GM12878 (cell line): ENCODE results near the gene ZNF17. TPM values are rescaled to one million over a fixed set of nuclear protein-coding genes. Genes with fewer than 3 reads are reported as not detected.
A peak's percentile ranks its signal among the peaks of the same experiment; 100 is the strongest.

Experiments used
- IKZF2 ChIP-seq, 2 experiments: fragments of 450-650 bp; IDR thresholded peaks; 2 replicates each; pipeline ENCODE4 v1.6.1; 2017; ENCODE audit warnings: mild to moderate bottlenecking in 2 of 2, moderate library complexity in 2 of 2
- JUNB ChIP-seq: IDR thresholded peaks from 2 replicates; pipeline ENCODE4 v1.6.1; 2016; ENCODE audit warnings: antibody characterized with exemption, mild to moderate bottlenecking
- KDM1A ChIP-seq: fragments of 200-600 bp; sonication (generic); IDR thresholded peaks from 2 replicates; pipeline ENCODE4 v1.6.1; 2016; ENCODE audit warnings: borderline replicate concordance
- NFIC ChIP-seq: IDR thresholded peaks from 2 replicates; pipeline ENCODE4 v1.6.1; 2012; ENCODE audit warnings: low read depth, mild to moderate bottlenecking, inconsistent platforms, low read length, moderate library complexity
- POLR2A ChIP-seq: IDR thresholded peaks from 2 replicates; pipeline ENCODE4 v1.6.1; 2011; ENCODE audit warnings: low read depth, mild to moderate bottlenecking, low read length
- SMAD5 ChIP-seq: IDR thresholded peaks from 2 replicates; pipeline ENCODE4 v1.6.1; 2016; ENCODE audit warnings: antibody characterized with exemption, low read depth
- SMC3 ChIP-seq: IDR thresholded peaks from 2 replicates; pipeline ENCODE4 v1.6.1; 2011; ENCODE audit warnings: low read length, improper control_type of control experiment, borderline replicate concordance
- YY1 ChIP-seq: IDR thresholded peaks from 2 replicates; pipeline ENCODE4 v1.6.1; 2011; ENCODE audit warnings: low read depth, mild to moderate bottlenecking, low read length
- ZNF217 ChIP-seq: fragments of 450-650 bp; IDR thresholded peaks from 2 replicates; pipeline ENCODE4 v1.6.1; 2017; ENCODE audit warnings: antibody characterized with exemption, mild to moderate bottlenecking
- ZZZ3 ChIP-seq: IDR thresholded peaks from 2 replicates; pipeline ENCODE4 v1.6.1; 2011; ENCODE audit warnings: low read depth; ENCODE audit not compliant: control insufficient read depth, insufficient read length
- polyA plus RNA-seq, 11 experiments: library from polyadenylated mRNA; depleted of rRNA in 4 of 11; unstranded in 6 of 11; stranded (reverse) in 5 of 11; fragments of >200 nt; fragmentation: Nextera tagmentation in 4 of 11; fragmentation: Illumina TruSeq in 1 of 11; extraction: Ambion mirVana in 4 of 11; extraction: Trizol in 1 of 11; gene quantifications; 1 replicate in 1 of 11; 2 replicates in 10 of 11; pipeline versions ENCODE4 v1.2.1 to v1.2.3, GENCODE V29; 2011 to 2016; ENCODE audit warnings: inconsistent platforms in 2 of 11, missing spikeins in 2 of 11, low read depth in 1 of 11
- total RNA-seq, 4 experiments: library from RNA; depleted of rRNA in 3 of 4; stranded (reverse); fragments of >200 nt in 3 of 4; fragmentation: Illumina TruSeq in 1 of 4; extraction: Trizol in 1 of 4; gene quantifications; 2 replicates each; pipeline versions ENCODE4 v1.2.1 to v1.2.3, GENCODE V29; 2013 to 2021
- TF ChIP-seq, protein P1 (sequence below): fragments of 450-650 bp; IDR thresholded peaks from 2 replicates; pipeline ENCODE4 v1.6.1; 2016; ENCODE audit warnings: mild to moderate bottlenecking, moderate library complexity, borderline replicate concordance
- TF ChIP-seq, protein P2 (sequence below): fragments of 450-650 bp; formaldehyde crosslinking; IDR thresholded peaks from 2 replicates; pipeline ENCODE4 v1.4.0; 2020; ENCODE audit warnings: mild to moderate bottlenecking, moderate library complexity
- TF ChIP-seq, protein P3 (sequence below): fragments of 450-650 bp; IDR thresholded peaks from 2 replicates; pipeline ENCODE4 v1.6.1; 2017; ENCODE audit warnings: mild to moderate bottlenecking
- TF ChIP-seq, protein P4 (sequence below): IDR thresholded peaks from 2 replicates; pipeline ENCODE4 v1.6.1; 2011; ENCODE audit warnings: borderline replicate concordance, low read depth, mild to moderate bottlenecking, moderate library complexity, low read length; ENCODE audit not compliant: insufficient read depth, poor library complexity, severe bottlenecking
- TF ChIP-seq, protein P5 (sequence below): fragments of 450-650 bp; IDR thresholded peaks from 2 replicates; pipeline ENCODE4 v1.6.1; 2017; ENCODE audit warnings: antibody characterized with exemption, mild to moderate bottlenecking, moderate library complexity

The ZNF17 gene
- total and polyA plus RNA-seq, 10 of the 15 experiments (the other 5 are each of a cell fraction or from before 2014, with no cell fraction given) = 4.4 to 11.3 (median 7.8) TPM

DNA sequence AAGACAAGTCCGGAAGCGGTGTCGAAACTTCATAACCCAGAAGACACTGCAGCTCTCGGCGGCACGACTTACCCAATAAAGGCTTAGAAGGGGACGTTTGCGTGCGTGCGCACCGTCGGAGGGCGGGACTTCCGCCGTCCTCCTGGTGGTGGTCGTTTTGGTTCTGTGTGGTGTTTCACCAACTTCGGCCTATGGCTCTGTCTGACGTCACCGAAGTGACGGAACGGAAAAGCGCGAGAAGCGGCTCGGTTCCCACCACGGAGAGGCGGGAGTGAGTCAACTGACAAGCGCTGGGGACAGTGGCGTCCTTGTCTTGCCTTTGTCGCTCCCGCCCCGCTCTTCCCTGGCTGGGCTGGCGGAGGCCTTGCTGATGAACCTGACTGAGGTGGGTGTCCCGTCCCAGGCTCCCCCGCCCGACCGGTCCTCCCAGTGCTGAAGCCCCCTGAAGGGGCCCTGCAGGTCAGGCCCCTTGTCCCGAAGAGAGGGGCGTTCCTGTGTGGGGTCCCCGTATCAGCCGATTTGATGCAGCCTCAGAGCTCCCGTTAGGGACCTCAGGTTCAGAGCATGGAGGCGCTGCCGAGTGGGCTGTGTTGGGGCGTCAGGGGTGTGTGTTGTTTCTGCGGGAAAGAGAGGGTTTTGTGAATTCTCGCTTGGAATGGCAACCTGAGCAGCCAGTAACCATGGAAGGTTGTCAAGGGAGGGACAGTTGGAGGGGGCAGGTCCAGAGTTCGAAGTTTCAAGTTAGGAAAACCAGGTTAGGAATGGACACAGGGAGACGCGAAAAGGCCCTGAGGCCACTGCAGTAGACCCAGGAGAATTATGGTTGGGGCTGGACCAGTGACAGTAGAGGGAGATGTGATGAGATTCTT is 21.0 kb upstream of the ZNF17 start, which contains the start of gene ZNF548 (continued):
- TF ChIP-seq, protein P1, sequence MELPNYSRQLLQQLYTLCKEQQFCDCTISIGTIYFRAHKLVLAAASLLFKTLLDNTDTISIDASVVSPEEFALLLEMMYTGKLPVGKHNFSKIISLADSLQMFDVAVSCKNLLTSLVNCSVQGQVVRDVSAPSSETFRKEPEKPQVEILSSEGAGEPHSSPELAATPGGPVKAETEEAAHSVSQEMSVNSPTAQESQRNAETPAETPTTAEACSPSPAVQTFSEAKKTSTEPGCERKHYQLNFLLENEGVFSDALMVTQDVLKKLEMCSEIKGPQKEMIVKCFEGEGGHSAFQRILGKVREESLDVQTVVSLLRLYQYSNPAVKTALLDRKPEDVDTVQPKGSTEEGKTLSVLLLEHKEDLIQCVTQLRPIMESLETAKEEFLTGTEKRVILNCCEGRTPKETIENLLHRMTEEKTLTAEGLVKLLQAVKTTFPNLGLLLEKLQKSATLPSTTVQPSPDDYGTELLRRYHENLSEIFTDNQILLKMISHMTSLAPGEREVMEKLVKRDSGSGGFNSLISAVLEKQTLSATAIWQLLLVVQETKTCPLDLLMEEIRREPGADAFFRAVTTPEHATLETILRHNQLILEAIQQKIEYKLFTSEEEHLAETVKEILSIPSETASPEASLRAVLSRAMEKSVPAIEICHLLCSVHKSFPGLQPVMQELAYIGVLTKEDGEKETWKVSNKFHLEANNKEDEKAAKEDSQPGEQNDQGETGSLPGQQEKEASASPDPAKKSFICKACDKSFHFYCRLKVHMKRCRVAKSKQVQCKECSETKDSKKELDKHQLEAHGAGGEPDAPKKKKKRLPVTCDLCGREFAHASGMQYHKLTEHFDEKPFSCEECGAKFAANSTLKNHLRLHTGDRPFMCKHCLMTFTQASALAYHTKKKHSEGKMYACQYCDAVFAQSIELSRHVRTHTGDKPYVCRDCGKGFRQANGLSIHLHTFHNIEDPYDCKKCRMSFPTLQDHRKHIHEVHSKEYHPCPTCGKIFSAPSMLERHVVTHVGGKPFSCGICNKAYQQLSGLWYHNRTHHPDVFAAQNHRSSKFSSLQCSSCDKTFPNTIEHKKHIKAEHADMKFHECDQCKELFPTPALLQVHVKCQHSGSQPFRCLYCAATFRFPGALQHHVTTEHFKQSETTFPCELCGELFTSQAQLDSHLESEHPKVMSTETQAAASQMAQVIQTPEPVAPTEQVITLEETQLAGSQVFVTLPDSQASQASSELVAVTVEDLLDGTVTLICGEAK = peak; percentile 92
- no peak for TF ChIP-seq SMC3
- TF ChIP-seq ZNF217 = no peak
- TF ChIP-seq, protein P2, sequence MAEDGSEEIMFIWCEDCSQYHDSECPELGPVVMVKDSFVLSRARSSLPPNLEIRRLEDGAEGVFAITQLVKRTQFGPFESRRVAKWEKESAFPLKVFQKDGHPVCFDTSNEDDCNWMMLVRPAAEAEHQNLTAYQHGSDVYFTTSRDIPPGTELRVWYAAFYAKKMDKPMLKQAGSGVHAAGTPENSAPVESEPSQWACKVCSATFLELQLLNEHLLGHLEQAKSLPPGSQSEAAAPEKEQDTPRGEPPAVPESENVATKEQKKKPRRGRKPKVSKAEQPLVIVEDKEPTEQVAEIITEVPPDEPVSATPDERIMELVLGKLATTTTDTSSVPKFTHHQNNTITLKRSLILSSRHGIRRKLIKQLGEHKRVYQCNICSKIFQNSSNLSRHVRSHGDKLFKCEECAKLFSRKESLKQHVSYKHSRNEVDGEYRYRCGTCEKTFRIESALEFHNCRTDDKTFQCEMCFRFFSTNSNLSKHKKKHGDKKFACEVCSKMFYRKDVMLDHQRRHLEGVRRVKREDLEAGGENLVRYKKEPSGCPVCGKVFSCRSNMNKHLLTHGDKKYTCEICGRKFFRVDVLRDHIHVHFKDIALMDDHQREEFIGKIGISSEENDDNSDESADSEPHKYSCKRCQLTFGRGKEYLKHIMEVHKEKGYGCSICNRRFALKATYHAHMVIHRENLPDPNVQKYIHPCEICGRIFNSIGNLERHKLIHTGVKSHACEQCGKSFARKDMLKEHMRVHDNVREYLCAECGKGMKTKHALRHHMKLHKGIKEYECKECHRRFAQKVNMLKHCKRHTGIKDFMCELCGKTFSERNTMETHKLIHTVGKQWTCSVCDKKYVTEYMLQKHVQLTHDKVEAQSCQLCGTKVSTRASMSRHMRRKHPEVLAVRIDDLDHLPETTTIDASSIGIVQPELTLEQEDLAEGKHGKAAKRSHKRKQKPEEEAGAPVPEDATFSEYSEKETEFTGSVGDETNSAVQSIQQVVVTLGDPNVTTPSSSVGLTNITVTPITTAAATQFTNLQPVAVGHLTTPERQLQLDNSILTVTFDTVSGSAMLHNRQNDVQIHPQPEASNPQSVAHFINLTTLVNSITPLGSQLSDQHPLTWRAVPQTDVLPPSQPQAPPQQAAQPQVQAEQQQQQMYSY = no peak
- TF ChIP-seq, protein P3, sequence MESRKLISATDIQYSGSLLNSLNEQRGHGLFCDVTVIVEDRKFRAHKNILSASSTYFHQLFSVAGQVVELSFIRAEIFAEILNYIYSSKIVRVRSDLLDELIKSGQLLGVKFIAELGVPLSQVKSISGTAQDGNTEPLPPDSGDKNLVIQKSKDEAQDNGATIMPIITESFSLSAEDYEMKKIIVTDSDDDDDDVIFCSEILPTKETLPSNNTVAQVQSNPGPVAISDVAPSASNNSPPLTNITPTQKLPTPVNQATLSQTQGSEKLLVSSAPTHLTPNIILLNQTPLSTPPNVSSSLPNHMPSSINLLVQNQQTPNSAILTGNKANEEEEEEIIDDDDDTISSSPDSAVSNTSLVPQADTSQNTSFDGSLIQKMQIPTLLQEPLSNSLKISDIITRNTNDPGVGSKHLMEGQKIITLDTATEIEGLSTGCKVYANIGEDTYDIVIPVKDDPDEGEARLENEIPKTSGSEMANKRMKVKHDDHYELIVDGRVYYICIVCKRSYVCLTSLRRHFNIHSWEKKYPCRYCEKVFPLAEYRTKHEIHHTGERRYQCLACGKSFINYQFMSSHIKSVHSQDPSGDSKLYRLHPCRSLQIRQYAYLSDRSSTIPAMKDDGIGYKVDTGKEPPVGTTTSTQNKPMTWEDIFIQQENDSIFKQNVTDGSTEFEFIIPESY = no peak
- peak; percentile 52; the same call in 1 of the 2 replicates for TF ChIP-seq YY1
- no peak for TF ChIP-seq KDM1A
- no peak for TF ChIP-seq ZZZ3
- no peak for TF ChIP-seq SMAD5
- TF ChIP-seq POLR2A = peak; percentile 84
- TF ChIP-seq IKZF2 (IDR thresholded peaks at IDR 0.05) = no peak
- TF ChIP-seq, protein P4, sequence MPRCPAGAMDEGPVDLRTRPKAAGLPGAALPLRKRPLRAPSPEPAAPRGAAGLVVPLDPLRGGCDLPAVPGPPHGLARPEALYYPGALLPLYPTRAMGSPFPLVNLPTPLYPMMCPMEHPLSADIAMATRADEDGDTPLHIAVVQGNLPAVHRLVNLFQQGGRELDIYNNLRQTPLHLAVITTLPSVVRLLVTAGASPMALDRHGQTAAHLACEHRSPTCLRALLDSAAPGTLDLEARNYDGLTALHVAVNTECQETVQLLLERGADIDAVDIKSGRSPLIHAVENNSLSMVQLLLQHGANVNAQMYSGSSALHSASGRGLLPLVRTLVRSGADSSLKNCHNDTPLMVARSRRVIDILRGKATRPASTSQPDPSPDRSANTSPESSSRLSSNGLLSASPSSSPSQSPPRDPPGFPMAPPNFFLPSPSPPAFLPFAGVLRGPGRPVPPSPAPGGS = no peak
- TF ChIP-seq, protein P5, sequence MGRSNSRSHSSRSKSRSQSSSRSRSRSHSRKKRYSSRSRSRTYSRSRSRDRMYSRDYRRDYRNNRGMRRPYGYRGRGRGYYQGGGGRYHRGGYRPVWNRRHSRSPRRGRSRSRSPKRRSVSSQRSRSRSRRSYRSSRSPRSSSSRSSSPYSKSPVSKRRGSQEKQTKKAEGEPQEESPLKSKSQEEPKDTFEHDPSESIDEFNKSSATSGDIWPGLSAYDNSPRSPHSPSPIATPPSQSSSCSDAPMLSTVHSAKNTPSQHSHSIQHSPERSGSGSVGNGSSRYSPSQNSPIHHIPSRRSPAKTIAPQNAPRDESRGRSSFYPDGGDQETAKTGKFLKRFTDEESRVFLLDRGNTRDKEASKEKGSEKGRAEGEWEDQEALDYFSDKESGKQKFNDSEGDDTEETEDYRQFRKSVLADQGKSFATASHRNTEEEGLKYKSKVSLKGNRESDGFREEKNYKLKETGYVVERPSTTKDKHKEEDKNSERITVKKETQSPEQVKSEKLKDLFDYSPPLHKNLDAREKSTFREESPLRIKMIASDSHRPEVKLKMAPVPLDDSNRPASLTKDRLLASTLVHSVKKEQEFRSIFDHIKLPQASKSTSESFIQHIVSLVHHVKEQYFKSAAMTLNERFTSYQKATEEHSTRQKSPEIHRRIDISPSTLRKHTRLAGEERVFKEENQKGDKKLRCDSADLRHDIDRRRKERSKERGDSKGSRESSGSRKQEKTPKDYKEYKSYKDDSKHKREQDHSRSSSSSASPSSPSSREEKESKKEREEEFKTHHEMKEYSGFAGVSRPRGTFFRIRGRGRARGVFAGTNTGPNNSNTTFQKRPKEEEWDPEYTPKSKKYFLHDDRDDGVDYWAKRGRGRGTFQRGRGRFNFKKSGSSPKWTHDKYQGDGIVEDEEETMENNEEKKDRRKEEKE = no peak
- TF ChIP-seq NFIC = no peak
- TF ChIP-seq JUNB = no peak
